ENCODE measurements around the gene ADAM11. TPM values are rescaled to one million over a fixed set of nuclear protein-coding genes. Genes with fewer than 3 reads are reported as not detected.

The ADAM11 gene
- total RNA-seq, 2 experiments from 2014 or later, result 0.55 to 0.77 TPM

- peaks cover 4% of the 10 kb centered on the region for H3K4me1 Mint-ChIP-seq
- DNase-seq (no peak), ATAC-seq (ENCODE audit: low read depth) (no peak)
- POLR2A ChIA-PET, result no interaction called here
- no peaks in the 10 kb centered on the region for H3K36me3 Mint-ChIP-seq
- no peaks in the 10 kb centered on the region for H3K9me3 Mint-ChIP-seq
- no peak overlapping the region for H3K27ac Mint-ChIP-seq
- peaks cover 5% of the 10 kb centered on the region for H3K27me3 Mint-ChIP-seq
- no peak overlapping the region for H3K4me3 Mint-ChIP-seq
These were observed 23.6 kb downstream of the ADAM11 start for GRCh38 chr17:44782326-44782850.

GRCh38 chr17:44785921-44786320, 27.1 kb downstream of the ADAM11 start:
- Mint-ChIP-seq H3K9me3 (no peaks in the 10 kb centered on the region), H3K36me3 (no peaks in the 10 kb centered on the region), H3K27me3 (peaks cover 4% of the 10 kb centered on the region), H3K4me3 (no peak overlapping the region), H3K27ac (no peak overlapping the region), H3K4me1 (no peaks in the 10 kb centered on the region)
- DNase-seq (no peak), ATAC-seq (ENCODE audit: low read depth) (no peak)
- POLR2A ChIA-PET, result no interaction called here

- H3K4me3 Mint-ChIP-seq, result no peak overlapping the region
- POLR2A ChIA-PET, result no interaction called here
- no peaks in the 10 kb centered on the region for H3K9me3 Mint-ChIP-seq
These were observed 27.8 kb downstream of the ADAM11 start for GRCh38 chr17:44786551-44787081.

GRCh38 chr17:44787271-44787940, 28.6 kb downstream of the ADAM11 start:
- H3K36me3 Mint-ChIP-seq, result no peaks in the 10 kb centered on the region
- peaks cover 4% of the 10 kb centered on the region for H3K27me3 Mint-ChIP-seq
- DNase-seq (no peak), ATAC-seq (ENCODE audit: low read depth) (no peak)
- H3K4me3 Mint-ChIP-seq, result no peak overlapping the region
- no peak overlapping the region for H3K27ac Mint-ChIP-seq
- POLR2A ChIA-PET, result no interaction called here
- H3K4me1 Mint-ChIP-seq, result no peaks in the 10 kb centered on the region
- no peaks in the 10 kb centered on the region for H3K9me3 Mint-ChIP-seq

More at GRCh38 chr17:44786551-44787081, 27.8 kb downstream of the ADAM11 start:
- peaks cover 4% of the 10 kb centered on the region for H3K27me3 Mint-ChIP-seq
- ATAC-seq (ENCODE audit: low read depth), result no peak
- H3K4me1 Mint-ChIP-seq, result no peaks in the 10 kb centered on the region
- no peaks in the 10 kb centered on the region for H3K36me3 Mint-ChIP-seq
- DNase-seq, result no peak
- H3K27ac Mint-ChIP-seq, result no peak overlapping the region

GRCh38 chr17:44788139-44788538, 29.4 kb downstream of the ADAM11 start:
- no peaks in the 10 kb centered on the region for H3K4me1 Mint-ChIP-seq
- no peak overlapping the region for H3K4me3 Mint-ChIP-seq
- POLR2A ChIA-PET, result no interaction called here
- H3K27ac Mint-ChIP-seq, result no peak overlapping the region
- peaks cover 4% of the 10 kb centered on the region for H3K27me3 Mint-ChIP-seq
- no peaks in the 10 kb centered on the region for H3K9me3 Mint-ChIP-seq
- ATAC-seq (ENCODE audit: low read depth) (no peak), DNase-seq (no peak)
- H3K36me3 Mint-ChIP-seq, result no peaks in the 10 kb centered on the region

- peaks cover 8% of the 10 kb centered on the region for H3K27me3 Mint-ChIP-seq
- DNase-seq (no peak), ATAC-seq (ENCODE audit: low read depth) (no peak)
- H3K4me1 Mint-ChIP-seq, result peaks cover 5% of the 10 kb centered on the region
- POLR2A ChIA-PET, result no interaction called here
- no peaks in the 10 kb centered on the region for H3K36me3 Mint-ChIP-seq
- H3K27ac Mint-ChIP-seq, result no peak overlapping the region
- H3K9me3 Mint-ChIP-seq, result no peaks in the 10 kb centered on the region
- H3K4me3 Mint-ChIP-seq, result no peak overlapping the region
These were observed 33.5 kb downstream of the ADAM11 start for GRCh38 chr17:44792276-44792675.

- DNase-seq (no peak), ATAC-seq (ENCODE audit: low read depth) (no peak)
- Mint-ChIP-seq H3K27me3 (peaks cover 4% of the 10 kb centered on the region), H3K4me3 (no peak overlapping the region), H3K9me3 (no peaks in the 10 kb centered on the region), H3K4me1 (peaks cover 14% of the 10 kb centered on the region), H3K36me3 (no peaks in the 10 kb centered on the region), H3K27ac (no peak overlapping the region)
- POLR2A ChIA-PET, result no interaction called here
These were observed 35.4 kb downstream of the ADAM11 start for GRCh38 chr17:44793885-44794842.

- Mint-ChIP-seq H3K27me3 (peaks cover 6% of the 10 kb centered on the region), H3K27ac (no peak overlapping the region), H3K4me1 (peaks cover 15% of the 10 kb centered on the region), H3K4me3 (no peak overlapping the region), H3K36me3 (no peaks in the 10 kb centered on the region), H3K9me3 (no peaks in the 10 kb centered on the region)
- DNase-seq (no peak), ATAC-seq (ENCODE audit: low read depth) (no peak)
- POLR2A ChIA-PET, result no interaction called here
These were observed 36.1 kb downstream of the ADAM11 start for GRCh38 chr17:44794851-44795413.

- DNase-seq (no peak), ATAC-seq (ENCODE audit: low read depth) (no peak)
- Mint-ChIP-seq H3K4me1 (peaks cover 15% of the 10 kb centered on the region), H3K36me3 (no peaks in the 10 kb centered on the region), H3K27me3 (peaks cover 6% of the 10 kb centered on the region), H3K27ac (no peak overlapping the region), H3K9me3 (no peaks in the 10 kb centered on the region), H3K4me3 (no peak overlapping the region)
- POLR2A ChIA-PET, result no interaction called here
These were observed 36.6 kb downstream of the ADAM11 start for GRCh38 chr17:44795421-44795820.

GRCh38 chr17:44795928-44796327, 37.1 kb downstream of the ADAM11 start:
- peaks cover 6% of the 10 kb centered on the region for H3K27me3 Mint-ChIP-seq
- no peaks in the 10 kb centered on the region for H3K36me3 Mint-ChIP-seq
- no peak overlapping the region for H3K4me3 Mint-ChIP-seq
- no peak overlapping the region for H3K27ac Mint-ChIP-seq
- ATAC-seq (ENCODE audit: low read depth), result no peak
- peaks cover 15% of the 10 kb centered on the region for H3K4me1 Mint-ChIP-seq
- DNase-seq, result no peak
- POLR2A ChIA-PET, result no interaction called here
- no peaks in the 10 kb centered on the region for H3K9me3 Mint-ChIP-seq

- ATAC-seq (ENCODE audit: low read depth), result no peak
- Mint-ChIP-seq H3K9me3 (no peaks in the 10 kb centered on the region), H3K4me1 (peaks cover 15% of the 10 kb centered on the region), H3K4me3 (no peak overlapping the region), H3K36me3 (no peaks in the 10 kb centered on the region), H3K27me3 (peaks cover 12% of the 10 kb centered on the region), H3K27ac (no peak overlapping the region)
- POLR2A ChIA-PET, result no interaction called here
- DNase-seq, result no peak
These were observed 37.9 kb downstream of the ADAM11 start for GRCh38 chr17:44796731-44797130.

GRCh38 chr17:44797802-44798201, 39.0 kb downstream of the ADAM11 start:
- no peaks in the 10 kb centered on the region for H3K36me3 Mint-ChIP-seq
- H3K4me1 Mint-ChIP-seq, result peaks cover 15% of the 10 kb centered on the region
- POLR2A ChIA-PET, result no interaction called here
- ATAC-seq (ENCODE audit: low read depth), result no peak
- H3K27me3 Mint-ChIP-seq, result peaks cover 17% of the 10 kb centered on the region
- no peak overlapping the region for H3K27ac Mint-ChIP-seq
- no peak overlapping the region for H3K4me3 Mint-ChIP-seq
- H3K9me3 Mint-ChIP-seq, result no peaks in the 10 kb centered on the region
- DNase-seq, result no peak

GRCh38 chr17:44798356-44798755, 39.6 kb downstream of the ADAM11 start:
- Mint-ChIP-seq H3K27me3 (peaks cover 18% of the 10 kb centered on the region), H3K27ac (no peak overlapping the region), H3K36me3 (no peaks in the 10 kb centered on the region), H3K4me3 (peak overlapping the region; percentile 10), H3K4me1 (peaks cover 15% of the 10 kb centered on the region), H3K9me3 (no peaks in the 10 kb centered on the region)
- ATAC-seq (ENCODE audit: low read depth) (no peak), DNase-seq (no peak)
- POLR2A ChIA-PET, result no interaction called here
